Activated effector memory CD4-positive, alpha-beta T cell treated with Interleukin-2 at 50 U/mL for 16 hours (primary cell): Measurements from ENCODE around the gene RBM45.
A peak's percentile ranks its signal among the peaks of the same experiment; 100 is the strongest.
"Not testable (repeated sequence)": the region's sequence is repeated elsewhere in the genome, so short reads cannot be mapped to it uniquely, and the experiment has no call there.

Source experiments
- DNase-seq: peaks from one replicate; pipeline ENCODE4 v3.0.0-alpha.2; 2020

Gene RBM45

GRCh38 chr2:178112202-178113152 lies at the start of gene RBM45:
TSS of gene RBM45 (plus strand) at chr2:178112437. CDS start at chr2:178112547, 110 bp downstream.
- DNase-seq = peak; percentile 75

GRCh38 chr2:178066324-178066723 lies 45.9 kb upstream of the RBM45 start:
- no peak for DNase-seq

GRCh38 chr2:178066890-178067669 lies 45.2 kb upstream of the RBM45 start:
- DNase-seq = no peak

- no peak for DNase-seq
Observed at GRCh38 chr2:178068823-178069454, 43.3 kb upstream of the RBM45 start.

GRCh38 chr2:178069551-178069950 lies 42.7 kb upstream of the RBM45 start:
- no peak for DNase-seq

- DNase-seq = no peak
Observed at GRCh38 chr2:178070824-178071223, 41.4 kb upstream of the RBM45 start.

GRCh38 chr2:178072000-178072382 lies 40.2 kb upstream of the RBM45 start:
- no peak for DNase-seq

GRCh38 chr2:178072383-178073301 lies 39.6 kb upstream of the RBM45 start, which contains the start of gene PDE11A:
TSS of gene PDE11A (minus strand) at chr2:178072777. CDS start at chr2:178072437, 340 bp downstream.
- DNase-seq = no peak

GRCh38 chr2:178074123-178075005 lies 37.9 kb upstream of the RBM45 start:
- no peak for DNase-seq

- DNase-seq = no peak
Observed at GRCh38 chr2:178075006-178075326, 37.3 kb upstream of the RBM45 start.

GRCh38 chr2:178076130-178076529 lies 36.1 kb upstream of the RBM45 start:
- no peak for DNase-seq

- DNase-seq = not testable (repeated sequence)
Observed at GRCh38 chr2:178079279-178079678, 33.0 kb upstream of the RBM45 start.

- DNase-seq = no peak
Observed at GRCh38 chr2:178082408-178083045, 29.7 kb upstream of the RBM45 start.

- DNase-seq = no peak
Observed at GRCh38 chr2:178084273-178084672, 28.0 kb upstream of the RBM45 start.

GRCh38 chr2:178088774-178089270 lies 23.4 kb upstream of the RBM45 start:
- DNase-seq = no peak

GRCh38 chr2:178093471-178093870 lies 18.8 kb upstream of the RBM45 start:
- DNase-seq = no peak

GRCh38 chr2:178101321-178102079 lies 10.7 kb upstream of the RBM45 start:
- DNase-seq = no peak

GRCh38 chr2:178105566-178105965 lies 6.7 kb upstream of the RBM45 start:
- DNase-seq = no peak

GRCh38 chr2:178106053-178106452 lies 6.2 kb upstream of the RBM45 start:
- no peak for DNase-seq

GRCh38 chr2:178108176-178108575 lies 4.1 kb upstream of the RBM45 start:
- no peak for DNase-seq
